ENCODE data around the gene VPS37D.

DNA sequence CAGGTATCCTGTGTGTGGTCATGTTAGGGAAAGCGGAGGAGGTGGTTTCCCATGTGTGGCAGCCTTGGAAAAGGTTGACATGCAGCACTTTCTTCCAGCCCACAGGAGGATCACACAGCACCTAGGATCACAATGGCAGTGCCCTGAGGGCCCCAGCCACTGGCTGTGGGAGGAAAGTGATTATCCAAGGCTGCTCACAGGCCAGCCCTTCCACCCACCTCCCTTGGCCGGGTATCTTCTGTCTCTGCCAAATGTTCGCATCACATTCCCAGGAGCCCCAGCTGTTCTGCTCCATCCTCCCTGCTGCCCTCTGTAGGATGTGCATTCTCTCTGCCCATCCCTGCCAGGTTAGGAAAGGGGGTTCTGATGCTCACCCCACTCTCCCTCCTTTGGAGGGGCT, 40.8 kb upstream of the VPS37D start:
- TF ChIP-seq, protein P1, sequence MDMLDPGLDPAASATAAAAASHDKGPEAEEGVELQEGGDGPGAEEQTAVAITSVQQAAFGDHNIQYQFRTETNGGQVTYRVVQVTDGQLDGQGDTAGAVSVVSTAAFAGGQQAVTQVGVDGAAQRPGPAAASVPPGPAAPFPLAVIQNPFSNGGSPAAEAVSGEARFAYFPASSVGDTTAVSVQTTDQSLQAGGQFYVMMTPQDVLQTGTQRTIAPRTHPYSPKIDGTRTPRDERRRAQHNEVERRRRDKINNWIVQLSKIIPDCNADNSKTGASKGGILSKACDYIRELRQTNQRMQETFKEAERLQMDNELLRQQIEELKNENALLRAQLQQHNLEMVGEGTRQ (IDR thresholded peaks at IDR 0.05; ENCODE audit: low read depth, low read length) = no peak
- no peak for TF ChIP-seq POLR2A (IDR thresholded peaks at IDR 0.05; ENCODE audit: low read depth, low read length)
- TF ChIP-seq, protein P2, sequence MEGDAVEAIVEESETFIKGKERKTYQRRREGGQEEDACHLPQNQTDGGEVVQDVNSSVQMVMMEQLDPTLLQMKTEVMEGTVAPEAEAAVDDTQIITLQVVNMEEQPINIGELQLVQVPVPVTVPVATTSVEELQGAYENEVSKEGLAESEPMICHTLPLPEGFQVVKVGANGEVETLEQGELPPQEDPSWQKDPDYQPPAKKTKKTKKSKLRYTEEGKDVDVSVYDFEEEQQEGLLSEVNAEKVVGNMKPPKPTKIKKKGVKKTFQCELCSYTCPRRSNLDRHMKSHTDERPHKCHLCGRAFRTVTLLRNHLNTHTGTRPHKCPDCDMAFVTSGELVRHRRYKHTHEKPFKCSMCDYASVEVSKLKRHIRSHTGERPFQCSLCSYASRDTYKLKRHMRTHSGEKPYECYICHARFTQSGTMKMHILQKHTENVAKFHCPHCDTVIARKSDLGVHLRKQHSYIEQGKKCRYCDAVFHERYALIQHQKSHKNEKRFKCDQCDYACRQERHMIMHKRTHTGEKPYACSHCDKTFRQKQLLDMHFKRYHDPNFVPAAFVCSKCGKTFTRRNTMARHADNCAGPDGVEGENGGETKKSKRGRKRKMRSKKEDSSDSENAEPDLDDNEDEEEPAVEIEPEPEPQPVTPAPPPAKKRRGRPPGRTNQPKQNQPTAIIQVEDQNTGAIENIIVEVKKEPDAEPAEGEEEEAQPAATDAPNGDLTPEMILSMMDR (conservative IDR thresholded peaks at IDR 0.05; ENCODE audit: low read depth, low read length) = 0 out of 2 replicates have a peak, but pooled peaks have one; percentile 15
- TF ChIP-seq MAFK (IDR thresholded peaks at IDR 0.05; ENCODE audit: low read depth, low read length) = no peak
- TF ChIP-seq, protein P3, sequence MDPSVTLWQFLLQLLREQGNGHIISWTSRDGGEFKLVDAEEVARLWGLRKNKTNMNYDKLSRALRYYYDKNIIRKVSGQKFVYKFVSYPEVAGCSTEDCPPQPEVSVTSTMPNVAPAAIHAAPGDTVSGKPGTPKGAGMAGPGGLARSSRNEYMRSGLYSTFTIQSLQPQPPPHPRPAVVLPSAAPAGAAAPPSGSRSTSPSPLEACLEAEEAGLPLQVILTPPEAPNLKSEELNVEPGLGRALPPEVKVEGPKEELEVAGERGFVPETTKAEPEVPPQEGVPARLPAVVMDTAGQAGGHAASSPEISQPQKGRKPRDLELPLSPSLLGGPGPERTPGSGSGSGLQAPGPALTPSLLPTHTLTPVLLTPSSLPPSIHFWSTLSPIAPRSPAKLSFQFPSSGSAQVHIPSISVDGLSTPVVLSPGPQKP (IDR thresholded peaks at IDR 0.05; ENCODE audit: borderline replicate concordance, low read depth, low read length) = no peak
- TF ChIP-seq RAD21 (IDR thresholded peaks at IDR 0.05; ENCODE audit: low read length) = no peak

Data from IMR-90 (cell line).